ENCODE measurements around the gene ZBTB16.

Gene ZBTB16

GRCh38 chr11:114145166-114145775 lies 85.8 kb downstream of the ZBTB16 start:
- peaks cover 9% of the 10 kb centered on the region; the same call in 1 of the 2 replicates for H3K4me1 ChIP-seq (ENCODE audit: control insufficient read depth, insufficient read depth, low read length)
- CTCF ChIA-PET: interaction anchor here (0.7 kb wide), 1 partner anchor 31 kb away, joined by 3 read pairs; no protein-coding TSS in a partner anchor

GRCh38 chr11:114147375-114148012 lies 88.0 kb downstream of the ZBTB16 start:
- H3K9me3 ChIP-seq (ENCODE audit: control insufficient read depth, insufficient read depth, low read depth, low read length): no peaks in the 10 kb centered on the region
- ChIA-PET POLR2A (interaction anchor here (0.6 to 1.6 kb wide), 4 partner anchors 12 to 113 kb away, joined by 3 to 4 read pairs (median 4); no protein-coding TSS in a partner anchor), CTCF (interaction anchor here (1.1 kb wide), 1 partner anchor 115 kb away, joined by 3 read pairs; no protein-coding TSS in a partner anchor)
- peaks cover 9% of the 10 kb centered on the region; the same call in 1 of the 2 replicates for H3K4me1 ChIP-seq (ENCODE audit: control insufficient read depth, insufficient read depth, low read length)
- H3K27ac ChIP-seq (ENCODE audit: extremely low read depth, low read depth, low read length): peak overlapping the region; percentile 12; the same call in 1 of the 2 replicates
- H3K36me3 ChIP-seq (ENCODE audit: control insufficient read depth in 2 of 2, insufficient read depth in 1 of 2, low read length in 2 of 2): no peaks in the 10 kb centered on the region
- no peak overlapping the region for H3K4me3 ChIP-seq (ENCODE audit: low read depth, low read length)
- peak; percentile 5; the same call in 1 of the 2 replicates for TF ChIP-seq ZBTB17 (tag by site-specific recombination; IDR thresholded peaks at IDR 0.05)
- TF ChIP-seq, protein P1, sequence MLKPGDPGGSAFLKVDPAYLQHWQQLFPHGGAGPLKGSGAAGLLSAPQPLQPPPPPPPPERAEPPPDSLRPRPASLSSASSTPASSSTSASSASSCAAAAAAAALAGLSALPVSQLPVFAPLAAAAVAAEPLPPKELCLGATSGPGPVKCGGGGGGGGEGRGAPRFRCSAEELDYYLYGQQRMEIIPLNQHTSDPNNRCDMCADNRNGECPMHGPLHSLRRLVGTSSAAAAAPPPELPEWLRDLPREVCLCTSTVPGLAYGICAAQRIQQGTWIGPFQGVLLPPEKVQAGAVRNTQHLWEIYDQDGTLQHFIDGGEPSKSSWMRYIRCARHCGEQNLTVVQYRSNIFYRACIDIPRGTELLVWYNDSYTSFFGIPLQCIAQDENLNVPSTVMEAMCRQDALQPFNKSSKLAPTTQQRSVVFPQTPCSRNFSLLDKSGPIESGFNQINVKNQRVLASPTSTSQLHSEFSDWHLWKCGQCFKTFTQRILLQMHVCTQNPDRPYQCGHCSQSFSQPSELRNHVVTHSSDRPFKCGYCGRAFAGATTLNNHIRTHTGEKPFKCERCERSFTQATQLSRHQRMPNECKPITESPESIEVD (tag by site-specific recombination; IDR thresholded peaks at IDR 0.05): peak; percentile 90
- no peak for TF ChIP-seq ZNF24 (tag by site-specific recombination; IDR thresholded peaks at IDR 0.05)
- peak; percentile 36; the same call in 1 of the 2 replicates for TF ChIP-seq TCF7L2 (IDR thresholded peaks at IDR 0.05; ENCODE audit: borderline replicate concordance, low read depth, low read length)

More at GRCh38 chr11:114145166-114145775, 85.8 kb downstream of the ZBTB16 start:
- no peak overlapping the region for H3K4me3 ChIP-seq (ENCODE audit: low read depth, low read length)
- TF ChIP-seq ZNF140 (tag by site-specific recombination; IDR thresholded peaks at IDR 0.05) (peak; percentile 65; the same call in 1 of the 2 replicates), ZNF677 (tag by site-specific recombination; IDR thresholded peaks at IDR 0.05) (no peak)
- POLR2A ChIA-PET: interaction anchor here (0.6 kb wide), 1 partner anchor 1019 kb away, joined by 3 read pairs; no protein-coding TSS in a partner anchor
- no peaks in the 10 kb centered on the region for H3K36me3 ChIP-seq (ENCODE audit: control insufficient read depth in 2 of 2, insufficient read depth in 1 of 2, low read length in 2 of 2)
- no peaks in the 10 kb centered on the region for H3K9me3 ChIP-seq (ENCODE audit: control insufficient read depth, insufficient read depth, low read depth, low read length)
- H3K27ac ChIP-seq (ENCODE audit: extremely low read depth, low read depth, low read length): no peak overlapping the region

DNA sequence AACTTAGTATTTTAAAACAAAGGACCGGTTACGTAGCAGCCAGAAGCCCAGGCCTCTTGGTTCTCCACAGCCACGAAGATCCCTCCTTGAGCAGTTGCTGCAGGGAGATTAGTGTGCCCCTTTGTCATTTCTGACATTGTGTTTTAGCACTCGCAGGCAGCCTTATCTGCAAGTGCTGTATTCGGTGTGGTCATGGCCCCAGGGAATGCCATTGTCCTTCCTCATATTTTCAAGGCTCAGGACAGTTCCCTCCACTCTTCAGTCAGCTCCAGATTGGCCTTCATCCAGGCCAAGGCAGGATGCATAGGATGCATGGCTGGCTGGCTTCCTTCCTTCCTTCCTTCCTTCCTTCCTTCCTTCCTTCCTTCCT lies 88.5 kb downstream of the ZBTB16 start:
- CTCF ChIA-PET: no interaction called here
- peak overlapping the region; percentile 12; the same call in 1 of the 2 replicates for H3K27ac ChIP-seq (ENCODE audit: extremely low read depth, low read depth, low read length)
- no peaks in the 10 kb centered on the region for H3K9me3 ChIP-seq (ENCODE audit: control insufficient read depth, insufficient read depth, low read depth, low read length)
- no peaks in the 10 kb centered on the region for H3K36me3 ChIP-seq (ENCODE audit: control insufficient read depth in 2 of 2, insufficient read depth in 1 of 2, low read length in 2 of 2)
- peaks cover 9% of the 10 kb centered on the region; the same call in 1 of the 2 replicates for H3K4me1 ChIP-seq (ENCODE audit: control insufficient read depth, insufficient read depth, low read length)
- POLR2A ChIA-PET: interaction anchor here (0.6 to 1.6 kb wide), 2 partner anchors 12 to 75 kb away, joined by 3 to 4 read pairs; no protein-coding TSS in a partner anchor
- H3K4me3 ChIP-seq (ENCODE audit: low read depth, low read length): no peak overlapping the region
- TF ChIP-seq RBAK (tag by site-specific recombination; IDR thresholded peaks at IDR 0.05) (no peak), ZBTB21 (tag by site-specific recombination; IDR thresholded peaks at IDR 0.05) (no peak), ZNF596 (tag by site-specific recombination; IDR thresholded peaks at IDR 0.05) (peak; percentile 24; the same call in 1 of the 2 replicates), ZNF366 (tag by site-specific recombination; conservative IDR thresholded peaks at IDR 0.05) (0 out of 2 replicates have a peak, but pooled peaks have one; percentile 23)

DNA sequence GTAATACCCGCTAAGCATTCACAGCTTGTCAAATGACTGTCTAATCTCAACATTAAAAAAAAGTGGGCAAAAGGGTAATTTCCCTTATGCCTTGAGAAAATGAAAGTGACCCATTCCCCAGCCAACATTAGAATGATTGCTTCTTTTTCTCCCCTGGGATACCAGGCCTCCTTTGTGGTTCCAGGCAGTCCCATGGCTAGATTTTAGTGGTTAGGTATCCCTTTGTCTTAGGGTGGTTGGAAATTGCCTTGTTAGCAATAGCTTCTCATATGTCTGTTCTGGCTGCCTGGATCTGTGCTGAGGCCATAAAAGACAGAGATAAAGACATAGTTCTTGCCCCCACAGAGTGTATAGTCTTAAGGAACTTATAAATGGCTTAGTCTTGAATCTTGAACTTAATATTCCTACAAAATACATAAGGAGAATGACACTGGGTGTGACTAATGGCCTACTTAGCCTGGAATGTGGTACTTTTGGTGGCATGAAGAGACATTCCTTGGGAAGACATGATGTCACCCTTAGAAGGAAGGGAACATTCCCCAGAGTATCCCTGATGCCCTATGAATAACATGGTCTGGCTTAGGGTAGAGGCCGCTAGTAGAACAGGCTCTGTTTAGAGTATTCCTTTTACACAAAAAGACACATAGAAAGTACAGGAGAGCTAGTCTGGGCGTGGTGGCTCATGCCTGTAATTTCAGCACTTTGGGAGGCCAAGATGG lies 90.3 kb downstream of the ZBTB16 start:
- H3K27ac ChIP-seq (ENCODE audit: extremely low read depth, low read depth, low read length): no peak overlapping the region
- ChIA-PET POLR2A (no interaction called here), CTCF (interaction anchor here (0.7 to 1.2 kb wide), 4 partner anchors 21 to 155 kb away, joined by 3 to 6 read pairs (median 4); no protein-coding TSS in a partner anchor)
- no peaks in the 10 kb centered on the region for H3K9me3 ChIP-seq (ENCODE audit: control insufficient read depth, insufficient read depth, low read depth, low read length)
- no peak overlapping the region for H3K4me3 ChIP-seq (ENCODE audit: low read depth, low read length)
- H3K36me3 ChIP-seq (ENCODE audit: control insufficient read depth in 2 of 2, insufficient read depth in 1 of 2, low read length in 2 of 2): no peaks in the 10 kb centered on the region
- 0 out of 2 replicates have a peak, but pooled peaks cover 3% of the 10 kb centered on the region for H3K4me1 ChIP-seq (ENCODE audit: control insufficient read depth, insufficient read depth, low read length)
- TF ChIP-seq ZNF677 (tag by site-specific recombination; IDR thresholded peaks at IDR 0.05): no peak
- TF ChIP-seq OSR2 (tag by site-specific recombination; IDR thresholded peaks at IDR 0.05): peak; percentile 44; the same call in 1 of the 2 replicates
- TF ChIP-seq ZNF792 (tag by site-specific recombination; IDR thresholded peaks at IDR 0.05): no peak
- peak; percentile 22; the same call in 1 of the 2 replicates for TF ChIP-seq FEZF1 (tag by site-specific recombination; IDR thresholded peaks at IDR 0.05)
- 0 out of 2 replicates have a peak, but pooled peaks have one; percentile 24 for TF ChIP-seq PRDM1 (tag by site-specific recombination; IDR thresholded peaks at IDR 0.05)
- TF ChIP-seq MZF1 (tag by site-specific recombination; IDR thresholded peaks at IDR 0.05; ENCODE audit: borderline replicate concordance): no peak
- TF ChIP-seq, protein P1 (tag by site-specific recombination; IDR thresholded peaks at IDR 0.05): peak; percentile 44; the same call in 1 of the 2 replicates
- peak; percentile 38; the same call in 1 of the 2 replicates for TF ChIP-seq GLIS1 (tag by site-specific recombination; IDR thresholded peaks at IDR 0.05)

All from HEK293 (cell line).